ENCODE data around the gene PIGB. TPM values are rescaled to one million over a fixed set of nuclear protein-coding genes. Genes with fewer than 3 reads are reported as not detected.

The PIGB gene
- total RNA-seq, 1 experiment from 2014 or later = 19.3 TPM

DNA sequence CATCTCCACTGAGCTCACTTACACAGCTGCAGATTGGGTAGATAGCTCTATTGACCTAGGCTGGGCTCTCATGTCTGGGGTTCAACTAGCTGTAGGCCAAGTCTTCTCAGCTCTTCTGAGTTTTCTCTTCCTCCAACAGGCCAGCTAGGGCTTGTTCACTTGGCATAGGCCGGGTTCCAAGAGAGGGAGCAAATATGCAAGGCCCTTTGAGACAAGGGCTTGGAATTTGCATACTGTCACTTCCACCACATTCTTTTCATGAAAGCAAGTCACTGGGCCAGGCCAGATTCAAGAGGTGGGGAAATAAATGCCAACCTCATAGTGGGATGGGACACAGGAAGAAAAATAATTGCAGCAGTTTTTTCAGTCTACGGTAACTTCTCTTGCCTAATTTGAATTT, 25.2 kb downstream of the PIGB start:
- no peaks in the 10 kb centered on the region for H3K4me1 ChIP-seq (ENCODE audit: control insufficient read depth, insufficient read depth, low read length)
- ChIA-PET POLR2A (no interaction called here), CTCF (no interaction called here)
- no peak overlapping the region for H3K4me3 ChIP-seq (ENCODE audit: low read depth in 2 of 2, low read length in 2 of 2)
- no peak for DNase-seq (ENCODE audit: low read depth, low spot score)
- no peak for ATAC-seq
- intact Hi-C loops (cut with micrococcal nuclease; ENCODE audit: unreplicated experiment) = no loop called here
- no peaks in the 10 kb centered on the region for H3K9me3 ChIP-seq (ENCODE audit: control insufficient read depth, insufficient read depth, low read depth, low read length)
- H3K36me3 ChIP-seq (ENCODE audit: control insufficient read depth, insufficient read depth, low read length) = no peaks in the 10 kb centered on the region
- no peaks in the 10 kb centered on the region for H3K27me3 ChIP-seq (ENCODE audit: control insufficient read depth, insufficient read depth, low read length)
- H3K27ac ChIP-seq (ENCODE audit: low read length) = no peak overlapping the region
- TF ChIP-seq, protein P1, sequence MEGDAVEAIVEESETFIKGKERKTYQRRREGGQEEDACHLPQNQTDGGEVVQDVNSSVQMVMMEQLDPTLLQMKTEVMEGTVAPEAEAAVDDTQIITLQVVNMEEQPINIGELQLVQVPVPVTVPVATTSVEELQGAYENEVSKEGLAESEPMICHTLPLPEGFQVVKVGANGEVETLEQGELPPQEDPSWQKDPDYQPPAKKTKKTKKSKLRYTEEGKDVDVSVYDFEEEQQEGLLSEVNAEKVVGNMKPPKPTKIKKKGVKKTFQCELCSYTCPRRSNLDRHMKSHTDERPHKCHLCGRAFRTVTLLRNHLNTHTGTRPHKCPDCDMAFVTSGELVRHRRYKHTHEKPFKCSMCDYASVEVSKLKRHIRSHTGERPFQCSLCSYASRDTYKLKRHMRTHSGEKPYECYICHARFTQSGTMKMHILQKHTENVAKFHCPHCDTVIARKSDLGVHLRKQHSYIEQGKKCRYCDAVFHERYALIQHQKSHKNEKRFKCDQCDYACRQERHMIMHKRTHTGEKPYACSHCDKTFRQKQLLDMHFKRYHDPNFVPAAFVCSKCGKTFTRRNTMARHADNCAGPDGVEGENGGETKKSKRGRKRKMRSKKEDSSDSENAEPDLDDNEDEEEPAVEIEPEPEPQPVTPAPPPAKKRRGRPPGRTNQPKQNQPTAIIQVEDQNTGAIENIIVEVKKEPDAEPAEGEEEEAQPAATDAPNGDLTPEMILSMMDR (IDR thresholded peaks at IDR 0.05) = no peak
- TF ChIP-seq REST (IDR thresholded peaks at IDR 0.05; ENCODE audit: insufficient read depth in 1 of 2, low read depth in 2 of 2, low read length in 1 of 2) = no peak
- TF ChIP-seq SIN3A (IDR thresholded peaks at IDR 0.05; ENCODE audit: borderline replicate concordance, insufficient read depth, low read depth, low read length) = no peak
- no peak for TF ChIP-seq TCF7L2 (IDR thresholded peaks at IDR 0.05; ENCODE audit: low read depth, low read length)
- no peak for TF ChIP-seq POLR2AphosphoS5 (IDR thresholded peaks at IDR 0.05; ENCODE audit: low read depth, low read length)
- no TSS peak for BruUV-seq (replicated peaks)
- in situ Hi-C loops (cut with HindIII; ENCODE audit: low pct_unique_long_range_greater_than_20kb, low sequenced_read_pairs) = no loop called here

GRCh38 chr15:55348281-55348778, 29.3 kb downstream of the PIGB start:
- no peaks in the 10 kb centered on the region for H3K4me1 ChIP-seq (ENCODE audit: control insufficient read depth, insufficient read depth, low read length)
- no peak overlapping the region for H3K27ac ChIP-seq (ENCODE audit: low read length)
- CTCF ChIA-PET = no interaction called here
- no peaks in the 10 kb centered on the region for H3K36me3 ChIP-seq (ENCODE audit: control insufficient read depth, insufficient read depth, low read length)
- in situ Hi-C loops (cut with HindIII; ENCODE audit: low pct_unique_long_range_greater_than_20kb, low sequenced_read_pairs) = no loop called here
- DNase-seq (ENCODE audit: low read depth, low spot score) = no peak
- TF ChIP-seq SIN3A (IDR thresholded peaks at IDR 0.05; ENCODE audit: borderline replicate concordance, insufficient read depth, low read depth, low read length) = no peak
- no peak for TF ChIP-seq REST (IDR thresholded peaks at IDR 0.05; ENCODE audit: insufficient read depth in 1 of 2, low read depth in 2 of 2, low read length in 1 of 2)
- no peak for TF ChIP-seq POLR2AphosphoS5 (IDR thresholded peaks at IDR 0.05; ENCODE audit: low read depth, low read length)
- no peak for TF ChIP-seq TCF7L2 (IDR thresholded peaks at IDR 0.05; ENCODE audit: low read depth, low read length)
- TF ChIP-seq, protein P1 (IDR thresholded peaks at IDR 0.05) = no peak
- H3K9me3 ChIP-seq (ENCODE audit: control insufficient read depth, insufficient read depth, low read depth, low read length) = no peaks in the 10 kb centered on the region
- no peaks in the 10 kb centered on the region for H3K27me3 ChIP-seq (ENCODE audit: control insufficient read depth, insufficient read depth, low read length)
- no TSS peak for BruUV-seq (replicated peaks)
- H3K4me3 ChIP-seq (ENCODE audit: low read depth in 2 of 2, low read length in 2 of 2) = no peak overlapping the region
- no peak for ATAC-seq
- POLR2A ChIA-PET = interaction anchor here (0.6 kb wide), 1 partner anchor 116 kb away, joined by 4 read pairs; no protein-coding TSS in a partner anchor
- intact Hi-C loops (cut with micrococcal nuclease; ENCODE audit: unreplicated experiment) = no loop called here
